GM13977 (cell line): ENCODE results near the gene FBLL1.

Source experiments
- DNase-seq: peaks from one replicate; pipeline ENCODE4 v3.0.0; 2012; ENCODE audit warnings: low spot score
- CTCF ChIP-seq: IDR thresholded peaks from 2 replicates; pipeline ENCODE4 v1.5.1; 2012; ENCODE audit warnings: mild to moderate bottlenecking, control low read depth; ENCODE audit not compliant: insufficient read depth; ENCODE audit errors: extremely low read depth, missing control alignments
- in situ Hi-C: fragments of 300-500 bp; cut with MboI; formaldehyde crosslinking; loops from one replicate; pipeline ENCODE4 v1.12.0; 2022; ENCODE audit warnings: low sequenced_read_pairs, low pct_unique_long_range_greater_than_20kb, mixed read lengths, inconsistent platforms; ENCODE audit not compliant: unreplicated experiment

The FBLL1 gene

GRCh38 chr5:168580227-168580508, 51.1 kb downstream of the FBLL1 start:
- in situ Hi-C loops = no loop called here
- no peak for TF ChIP-seq CTCF
- no peak for DNase-seq
